ENCODE measurements around the gene NFAT5. TPM values are rescaled to one million over a fixed set of nuclear protein-coding genes. Genes with fewer than 3 reads are reported as not detected.

NFAT5 gene
- total and polyA plus RNA-seq, 7 experiments from 2014 or later = 7.7 to 35.5 (median 29.3) TPM

DNA sequence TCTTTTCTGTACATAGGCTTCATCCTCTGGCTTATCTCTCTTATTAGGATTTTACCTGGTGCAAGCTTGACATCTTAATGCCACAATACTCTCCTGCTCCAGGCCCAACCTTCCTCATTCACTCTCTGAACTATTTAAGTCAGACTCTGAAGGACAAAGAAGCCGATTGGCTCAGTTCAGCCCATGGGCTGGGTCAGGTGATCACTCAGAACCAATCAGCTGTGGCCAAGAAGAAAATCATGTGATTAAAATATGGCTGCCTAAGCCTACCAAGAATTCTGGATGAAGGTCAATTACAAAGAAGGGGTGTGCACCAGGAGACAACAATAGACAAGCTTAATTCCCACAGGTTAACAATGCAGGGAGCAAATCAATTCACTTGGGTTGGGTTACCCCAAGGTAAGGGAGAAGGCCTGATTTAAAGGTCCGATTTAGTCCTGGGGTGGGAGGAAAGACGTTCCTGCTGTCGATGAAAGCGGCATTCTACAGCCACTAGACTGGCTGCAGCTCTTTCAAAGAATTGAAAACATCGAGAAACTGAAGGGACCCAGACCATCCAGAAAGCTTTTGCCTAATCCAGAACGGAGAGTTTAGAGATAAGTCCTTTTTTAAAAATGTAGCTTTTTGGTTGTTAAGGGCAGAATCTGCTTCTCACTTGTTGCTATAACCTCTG is 42.9 kb upstream of the NFAT5 start:
- H3K36me3 ChIP-seq (ENCODE audit: control insufficient read depth in 2 of 3, insufficient read depth in 3 of 3, low read length in 3 of 3) = no peaks in the 10 kb centered on the region
- peak overlapping the region in 2 of 9 donors; percentile 8 to 38 for H3K27ac Mint-ChIP-seq
- H3K27me3 ChIP-seq (ENCODE audit: control insufficient read depth in 2 of 2, insufficient read depth in 2 of 2, low read length in 2 of 2) = no peaks in the 10 kb centered on the region
- H3K9me3 ChIP-seq (ENCODE audit: control insufficient read depth in 2 of 3, low read length in 3 of 3) = no peaks in the 10 kb centered on the region
- no peak overlapping the region for H3K4me3 ChIP-seq (ENCODE audit: low read length)
- ATAC-seq (no peak), DNase-seq (no peak)
- intact Hi-C loops (cut with micrococcal nuclease) = no loop called here
- H3K27ac ChIP-seq (ENCODE audit: low read depth, low read length) = no peak overlapping the region
- H3K36me3 Mint-ChIP-seq = no peaks in the 10 kb centered on the region
- peaks cover 0 to 20% (median 0%) of the 10 kb centered on the region in 7 donors for H3K4me1 Mint-ChIP-seq
- ChIA-PET POLR2A (no interaction called here), CTCF (no interaction called here)
- H3K4me3 Mint-ChIP-seq = no peak overlapping the region
- peaks cover 0 to 3% (median 0%) of the 10 kb centered on the region in 11 donors for H3K9me3 Mint-ChIP-seq
- no peaks in the 10 kb centered on the region for H3K4me1 ChIP-seq (ENCODE audit: control insufficient read depth in 2 of 2, insufficient read depth in 2 of 2, low read length in 2 of 2)
- no peaks in the 10 kb centered on the region for H3K27me3 Mint-ChIP-seq

- Mint-ChIP-seq H3K9me3 (peaks cover 0 to 3% (median 0%) of the 10 kb centered on the region in 11 donors), H3K36me3 (no peaks in the 10 kb centered on the region), H3K4me1 (peaks cover 0 to 20% (median 0%) of the 10 kb centered on the region in 7 donors), H3K27ac (no peak overlapping the region), H3K27me3 (no peaks in the 10 kb centered on the region), H3K4me3 (no peak overlapping the region)
- H3K27me3 ChIP-seq (ENCODE audit: control insufficient read depth in 2 of 2, insufficient read depth in 2 of 2, low read length in 2 of 2) = no peaks in the 10 kb centered on the region
- H3K4me1 ChIP-seq (ENCODE audit: control insufficient read depth in 2 of 2, insufficient read depth in 2 of 2, low read length in 2 of 2) = no peaks in the 10 kb centered on the region
- H3K27ac ChIP-seq (ENCODE audit: low read depth, low read length) = no peak overlapping the region
- H3K9me3 ChIP-seq (ENCODE audit: control insufficient read depth in 2 of 3, low read length in 3 of 3) = no peaks in the 10 kb centered on the region
- H3K4me3 ChIP-seq (ENCODE audit: low read length) = no peak overlapping the region
- intact Hi-C loops (cut with micrococcal nuclease) = no loop called here
- no peaks in the 10 kb centered on the region for H3K36me3 ChIP-seq (ENCODE audit: control insufficient read depth in 2 of 3, insufficient read depth in 3 of 3, low read length in 3 of 3)
- DNase-seq = no peak
- ChIA-PET POLR2A (no interaction called here), CTCF (no interaction called here)
- ATAC-seq = no peak
Measured at GRCh38 chr16:69523566-69524305, 42.0 kb upstream of the NFAT5 start.

DNA sequence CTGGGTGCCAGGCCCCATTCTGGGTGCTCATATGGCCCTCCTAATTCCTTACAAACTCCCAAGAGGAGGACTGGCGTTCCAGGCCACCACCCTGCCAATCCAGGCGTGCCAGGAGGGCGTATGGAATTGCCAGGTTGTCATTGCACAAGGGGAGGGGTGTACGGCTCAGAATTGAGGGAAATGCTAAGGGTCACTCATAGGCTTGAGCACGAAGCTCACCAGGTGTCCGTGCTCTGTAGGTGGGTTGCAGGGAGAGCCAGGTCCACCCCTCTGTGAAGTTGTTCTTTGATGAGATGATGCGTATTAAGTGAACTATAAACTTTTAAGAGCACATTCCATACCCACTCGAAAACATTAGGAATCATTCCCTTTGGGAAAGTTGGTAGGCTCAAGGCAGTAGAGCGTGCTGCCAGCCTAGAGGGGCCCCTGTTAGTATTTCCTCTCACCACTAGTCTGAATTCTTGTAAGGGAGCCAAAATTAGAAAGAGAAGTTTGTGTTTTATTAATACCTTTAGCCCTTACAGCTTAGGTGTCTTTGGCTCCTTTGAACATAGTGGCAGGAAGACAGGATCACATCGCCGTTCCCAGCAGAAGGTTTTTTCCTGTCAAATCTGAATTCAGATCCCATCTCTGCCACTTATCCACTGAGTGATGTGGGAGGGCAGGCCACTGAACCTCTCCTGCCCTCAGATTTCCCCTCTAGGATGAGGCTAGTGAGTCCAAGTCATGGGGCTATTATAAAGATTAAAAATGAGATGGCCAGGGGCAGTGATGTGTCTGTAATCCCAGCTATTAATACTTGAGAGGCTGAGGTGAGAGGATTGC is 38.7 kb upstream of the NFAT5 start:
- intact Hi-C loops (cut with micrococcal nuclease) = no loop called here
- Histone ChIP-seq H3K36me3 (ENCODE audit: control insufficient read depth in 2 of 3, insufficient read depth in 3 of 3, low read length in 3 of 3) (no peaks in the 10 kb centered on the region), H3K27ac (ENCODE audit: low read depth, low read length) (no peak overlapping the region), H3K27me3 (ENCODE audit: control insufficient read depth in 2 of 2, insufficient read depth in 2 of 2, low read length in 2 of 2) (no peaks in the 10 kb centered on the region), H3K9me3 (ENCODE audit: control insufficient read depth in 2 of 3, low read length in 3 of 3) (no peaks in the 10 kb centered on the region), H3K4me1 (ENCODE audit: control insufficient read depth in 2 of 2, insufficient read depth in 2 of 2, low read length in 2 of 2) (peaks cover 0 to 5% of the 10 kb centered on the region in 2 donors), H3K4me3 (ENCODE audit: low read length) (no peak overlapping the region)
- ATAC-seq (no peak), DNase-seq (no peak)
- Mint-ChIP-seq H3K36me3 (no peaks in the 10 kb centered on the region), H3K27me3 (no peaks in the 10 kb centered on the region), H3K27ac (no peak overlapping the region), H3K4me3 (no peak overlapping the region), H3K4me1 (peaks cover 0 to 19% (median 9%) of the 10 kb centered on the region in 7 donors), H3K9me3 (peaks cover 0 to 1% (median 0%) of the 10 kb centered on the region in 11 donors)
- ChIA-PET POLR2A (no interaction called here), CTCF (no interaction called here)

GRCh38 chr16:69531988-69532387 is 33.8 kb upstream of the NFAT5 start:
- Histone ChIP-seq H3K36me3 (ENCODE audit: control insufficient read depth in 2 of 3, insufficient read depth in 3 of 3, low read length in 3 of 3) (no peaks in the 10 kb centered on the region), H3K27ac (ENCODE audit: low read depth, low read length) (no peak overlapping the region), H3K4me1 (ENCODE audit: control insufficient read depth in 2 of 2, insufficient read depth in 2 of 2, low read length in 2 of 2) (peaks cover 0 to 5% of the 10 kb centered on the region in 2 donors), H3K4me3 (ENCODE audit: low read length) (no peak overlapping the region), H3K9me3 (ENCODE audit: control insufficient read depth in 2 of 3, low read length in 3 of 3) (no peaks in the 10 kb centered on the region), H3K27me3 (ENCODE audit: control insufficient read depth in 2 of 2, insufficient read depth in 2 of 2, low read length in 2 of 2) (no peaks in the 10 kb centered on the region)
- Mint-ChIP-seq H3K36me3 (no peaks in the 10 kb centered on the region), H3K4me3 (no peak overlapping the region), H3K4me1 (peaks cover 0 to 16% (median 8%) of the 10 kb centered on the region in 7 donors), H3K27me3 (peaks cover 0 to 5% (median 3%) of the 10 kb centered on the region in 5 donors), H3K9me3 (no peaks in the 10 kb centered on the region), H3K27ac (no peak overlapping the region)
- intact Hi-C loops (cut with micrococcal nuclease) = loop anchor here (2.0 kb wide), 1 partner anchor 33 kb away; the partner anchor contains the start of gene NFAT5 (in 2 of the 2)
- POLR2A ChIA-PET = no interaction called here
- CTCF ChIA-PET = no interaction called here
- no peak for ATAC-seq
- DNase-seq = no peak

DNA sequence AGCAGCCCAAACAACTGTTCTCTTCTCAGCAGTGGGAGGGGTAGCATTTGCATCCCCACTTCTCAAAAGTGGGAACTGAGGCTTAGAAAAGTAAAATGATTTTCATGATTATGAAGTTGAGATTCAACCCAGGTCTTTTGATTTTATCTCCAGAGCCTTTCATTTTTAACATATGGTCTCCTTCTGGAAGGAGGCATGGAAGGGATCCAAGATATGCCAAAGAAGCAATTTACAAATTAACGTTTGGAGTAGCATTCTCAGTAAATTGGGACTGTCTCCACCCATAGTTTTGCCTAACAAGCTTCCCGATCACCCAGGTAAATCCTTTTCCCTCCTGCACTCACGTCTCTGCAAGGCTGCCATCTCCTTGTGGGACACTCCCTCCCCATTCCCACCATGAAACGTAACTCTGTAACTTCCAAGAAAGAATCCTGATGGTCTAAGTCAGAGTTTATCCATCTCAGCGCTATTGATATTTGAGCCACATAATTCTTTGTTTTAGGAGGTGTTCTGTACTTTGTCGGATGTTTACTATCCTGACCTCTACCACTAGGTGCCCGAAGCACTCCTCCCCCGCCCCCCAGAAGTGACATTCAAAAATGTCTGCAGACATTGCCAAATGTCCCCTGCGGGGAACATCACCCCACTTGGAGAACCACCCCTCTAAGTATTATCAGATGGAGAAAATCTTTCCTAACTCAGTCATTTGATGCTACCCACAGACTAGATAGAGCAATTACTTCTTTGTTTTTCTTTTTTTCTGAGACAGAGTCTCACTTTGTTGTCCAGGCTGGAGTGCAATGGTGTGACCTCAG is 32.9 kb upstream of the NFAT5 start:
- no peak overlapping the region for H3K4me3 ChIP-seq (ENCODE audit: low read length)
- no peak overlapping the region for H3K27ac ChIP-seq (ENCODE audit: low read depth, low read length)
- H3K9me3 ChIP-seq (ENCODE audit: control insufficient read depth in 2 of 3, low read length in 3 of 3) = no peaks in the 10 kb centered on the region
- no peaks in the 10 kb centered on the region for H3K27me3 ChIP-seq (ENCODE audit: control insufficient read depth in 2 of 2, insufficient read depth in 2 of 2, low read length in 2 of 2)
- H3K27ac Mint-ChIP-seq = no peak overlapping the region
- no peaks in the 10 kb centered on the region for H3K36me3 ChIP-seq (ENCODE audit: control insufficient read depth in 2 of 3, insufficient read depth in 3 of 3, low read length in 3 of 3)
- peaks cover 0 to 6% (median 5%) of the 10 kb centered on the region in 5 donors for H3K27me3 Mint-ChIP-seq
- peaks cover 0 to 16% (median 8%) of the 10 kb centered on the region in 7 donors for H3K4me1 Mint-ChIP-seq
- intact Hi-C loops (cut with micrococcal nuclease) = no loop called here
- no peaks in the 10 kb centered on the region for H3K9me3 Mint-ChIP-seq
- CTCF ChIA-PET = no interaction called here
- H3K4me3 Mint-ChIP-seq = no peak overlapping the region
- peaks cover 0 to 5% of the 10 kb centered on the region in 2 donors for H3K4me1 ChIP-seq (ENCODE audit: control insufficient read depth in 2 of 2, insufficient read depth in 2 of 2, low read length in 2 of 2)
- no peaks in the 10 kb centered on the region for H3K36me3 Mint-ChIP-seq
- DNase-seq = no peak
- no peak for ATAC-seq
- POLR2A ChIA-PET = no interaction called here

DNA sequence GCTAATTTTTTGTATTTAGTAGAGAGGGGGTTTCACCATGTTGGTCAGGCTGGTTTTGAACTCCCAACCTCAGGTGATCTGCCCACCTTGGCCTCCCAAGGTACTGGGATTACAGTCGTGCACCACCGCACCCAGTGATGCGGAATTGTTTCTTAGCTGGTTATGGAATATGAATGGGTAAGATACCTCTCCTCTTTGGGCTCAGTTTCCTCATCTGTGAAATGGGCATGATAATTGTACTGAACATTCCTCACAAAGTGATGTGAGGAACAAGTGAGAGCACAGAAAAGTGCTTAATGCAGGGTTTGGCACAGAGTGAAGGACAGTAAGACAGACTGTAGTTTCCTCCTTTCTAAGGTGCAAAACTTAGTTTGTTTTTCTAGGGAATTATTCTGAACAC is 31.0 kb upstream of the NFAT5 start:
- no peak overlapping the region for H3K4me3 ChIP-seq (ENCODE audit: low read length)
- no peaks in the 10 kb centered on the region for H3K9me3 ChIP-seq (ENCODE audit: control insufficient read depth in 2 of 3, low read length in 3 of 3)
- no peaks in the 10 kb centered on the region for H3K9me3 Mint-ChIP-seq
- H3K4me1 Mint-ChIP-seq = peaks cover 0 to 14% (median 8%) of the 10 kb centered on the region in 7 donors
- H3K27me3 Mint-ChIP-seq = peaks cover 0 to 6% (median 5%) of the 10 kb centered on the region in 5 donors
- ChIA-PET CTCF (no interaction called here), POLR2A (no interaction called here)
- no peak for DNase-seq
- no peak for ATAC-seq
- H3K27me3 ChIP-seq (ENCODE audit: control insufficient read depth in 2 of 2, insufficient read depth in 2 of 2, low read length in 2 of 2) = no peaks in the 10 kb centered on the region
- no peaks in the 10 kb centered on the region for H3K36me3 Mint-ChIP-seq
- H3K27ac Mint-ChIP-seq = no peak overlapping the region
- intact Hi-C loops (cut with micrococcal nuclease) = no loop called here
- no peak overlapping the region for H3K4me3 Mint-ChIP-seq
- H3K4me1 ChIP-seq (ENCODE audit: control insufficient read depth in 2 of 2, insufficient read depth in 2 of 2, low read length in 2 of 2) = peaks cover 0 to 5% of the 10 kb centered on the region in 2 donors
- H3K36me3 ChIP-seq (ENCODE audit: control insufficient read depth in 2 of 3, insufficient read depth in 3 of 3, low read length in 3 of 3) = no peaks in the 10 kb centered on the region
- H3K27ac ChIP-seq (ENCODE audit: low read depth, low read length) = no peak overlapping the region

Measured in naive thymus-derived CD4-positive, alpha-beta T cell (primary cell).